GM18858 (cell line): ENCODE measurements around the gene NKD2.
"Not testable (repeated sequence)": the region's sequence is repeated elsewhere in the genome, so short reads cannot be mapped to it uniquely, and the experiment has no call there.

Experiments used
- ATAC-seq: cut with Tn5 transposase; IDR thresholded peaks from one replicate; pipeline ENCODE4 v1.9.1; 2021; ENCODE audit not compliant: unreplicated experiment

Gene NKD2

GRCh38 chr5:1066676-1067075 lies 58.1 kb downstream of the NKD2 start:
- ATAC-seq, result no peak

DNA sequence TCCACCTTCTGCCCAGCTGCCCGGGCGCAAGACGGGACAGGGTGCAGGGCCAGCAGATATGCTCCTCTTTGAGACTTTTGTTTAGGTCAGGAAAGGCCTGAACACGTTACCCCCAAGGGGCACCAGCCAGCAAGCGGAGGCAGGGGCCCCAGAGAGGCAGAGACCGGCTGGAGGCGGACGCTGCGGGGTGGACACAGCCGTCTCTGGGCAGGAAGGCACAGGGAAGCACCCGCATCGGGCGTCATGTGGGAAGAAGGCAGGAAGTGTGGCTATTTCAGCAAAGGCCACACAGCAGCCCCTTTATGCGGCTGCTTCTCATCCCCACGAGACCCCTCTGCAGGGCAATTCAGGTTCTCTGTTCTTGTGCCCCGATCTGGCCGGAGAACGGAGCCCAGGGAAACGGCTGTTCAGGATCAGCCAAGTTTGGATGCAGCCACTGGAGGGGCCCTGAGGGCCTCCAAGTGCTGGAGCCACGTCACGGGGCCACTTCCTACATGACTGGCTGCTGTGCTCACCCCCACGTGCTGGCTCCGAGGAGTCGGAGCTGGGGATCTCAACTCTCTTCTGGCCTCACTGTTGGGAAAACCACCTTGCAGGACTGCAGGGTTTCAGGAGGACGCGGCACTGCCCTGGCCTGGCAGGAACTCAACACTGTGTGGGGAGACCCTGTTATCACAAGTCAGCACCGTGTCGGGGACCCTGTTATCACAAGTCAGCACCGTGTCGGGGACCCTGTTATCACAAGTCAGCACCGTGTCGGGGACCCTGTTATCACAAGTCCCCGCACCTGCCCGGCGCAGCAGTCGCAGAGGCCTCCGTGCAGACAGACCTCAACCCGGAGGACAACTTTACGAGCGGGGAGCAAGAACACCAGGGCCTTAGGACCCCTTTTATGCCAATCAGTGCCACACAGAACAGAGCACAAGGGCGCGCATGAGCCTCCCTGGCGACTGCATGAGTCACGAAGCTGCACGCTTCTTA lies 58.8 kb downstream of the NKD2 start:
- ATAC-seq, result no peak

DNA sequence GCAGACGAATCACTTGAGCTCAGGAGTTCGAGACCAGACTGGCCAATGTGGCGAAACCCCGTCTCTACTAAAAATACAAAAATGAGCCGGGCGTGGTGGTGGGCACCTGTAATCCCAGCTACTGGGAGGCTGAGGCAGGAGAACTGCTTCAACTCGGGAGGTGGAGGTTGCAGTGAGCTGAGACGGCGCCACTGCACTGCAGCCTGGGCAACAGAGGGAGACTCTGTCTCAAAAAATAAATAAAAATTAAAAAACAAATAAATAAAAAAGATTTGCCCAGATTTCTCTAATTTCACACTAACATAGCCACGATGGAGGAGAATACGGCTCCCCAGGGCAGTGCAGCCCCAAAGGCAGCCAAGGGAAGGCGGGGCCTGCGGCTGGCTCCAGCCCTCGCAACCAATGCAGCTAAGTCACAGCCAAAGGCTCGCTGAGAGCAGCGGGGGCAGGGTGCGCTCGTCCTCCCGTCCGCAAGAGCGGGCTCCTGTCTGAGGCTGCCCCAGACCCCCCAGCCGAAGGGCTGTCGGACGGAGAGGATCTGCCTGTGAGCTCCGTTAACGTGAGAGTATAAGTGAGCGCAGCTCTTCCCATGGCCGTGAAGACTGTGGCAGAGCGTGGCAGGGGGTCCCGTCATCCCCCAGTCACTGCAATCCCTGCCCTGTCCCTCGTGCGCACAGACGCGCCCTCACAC lies 59.7 kb downstream of the NKD2 start:
- ATAC-seq, result no peak

- no peak for ATAC-seq
These were observed 60.5 kb downstream of the NKD2 start for GRCh38 chr5:1068895-1069719.

DNA sequence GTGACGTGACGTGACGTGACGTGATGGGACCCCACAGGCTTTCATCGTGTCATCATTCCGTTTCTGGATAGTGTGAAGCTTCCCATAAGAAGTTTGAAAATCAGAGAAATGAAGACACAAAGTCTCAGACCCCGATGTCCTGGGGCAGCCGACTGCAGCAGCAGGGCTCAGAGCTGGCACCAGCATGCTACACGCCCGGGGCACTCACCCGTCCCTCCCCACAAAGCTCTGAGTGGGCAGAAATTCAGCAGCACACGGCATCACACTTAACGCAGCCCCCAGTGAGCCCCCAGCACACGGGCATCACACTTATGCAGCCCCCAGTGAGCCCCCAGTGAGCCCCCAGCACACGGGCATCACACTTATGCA lies 61.1 kb downstream of the NKD2 start:
- ATAC-seq, result no peak

DNA sequence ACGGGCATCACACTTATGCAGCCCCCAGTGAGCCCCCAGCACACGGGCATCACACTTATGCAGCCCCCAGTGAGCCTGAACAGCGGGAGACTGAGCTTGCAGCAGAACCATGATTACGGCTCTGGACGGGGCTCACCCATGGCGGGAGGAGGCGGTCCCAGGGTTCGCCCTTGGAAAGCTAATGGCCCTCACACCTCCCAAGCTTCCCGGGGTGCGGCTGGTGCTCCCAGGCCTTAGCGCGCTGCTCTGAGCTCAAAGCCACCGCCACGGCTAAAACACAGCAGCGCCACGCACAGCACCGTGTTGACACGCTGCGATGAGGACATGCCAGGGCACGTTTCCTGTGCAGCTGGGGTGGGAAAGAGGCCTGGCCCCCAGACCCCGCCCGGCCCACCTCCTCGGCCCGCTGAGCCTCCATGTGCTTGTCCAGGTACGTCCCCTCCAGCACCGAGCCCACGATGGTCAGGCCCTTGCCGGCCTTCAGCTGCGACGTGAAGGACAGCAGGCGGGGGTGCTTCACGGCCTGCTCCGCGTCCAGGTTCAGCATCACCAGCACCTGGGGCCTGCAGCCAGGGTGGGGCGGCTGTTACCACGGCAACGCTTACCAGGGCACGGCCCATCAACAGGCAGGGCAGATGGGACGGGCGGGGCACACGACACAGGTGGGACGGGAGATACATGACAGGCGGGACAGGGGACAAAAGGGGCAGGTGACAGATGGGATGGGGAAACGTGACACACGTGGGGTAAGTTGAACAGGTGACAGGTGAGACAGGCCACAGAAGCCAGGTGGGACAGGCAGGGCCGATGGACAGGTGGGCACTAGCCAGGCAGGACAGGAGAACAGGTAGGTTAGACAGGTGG lies 64.9 kb downstream of the NKD2 start:
- no peak for ATAC-seq

DNA sequence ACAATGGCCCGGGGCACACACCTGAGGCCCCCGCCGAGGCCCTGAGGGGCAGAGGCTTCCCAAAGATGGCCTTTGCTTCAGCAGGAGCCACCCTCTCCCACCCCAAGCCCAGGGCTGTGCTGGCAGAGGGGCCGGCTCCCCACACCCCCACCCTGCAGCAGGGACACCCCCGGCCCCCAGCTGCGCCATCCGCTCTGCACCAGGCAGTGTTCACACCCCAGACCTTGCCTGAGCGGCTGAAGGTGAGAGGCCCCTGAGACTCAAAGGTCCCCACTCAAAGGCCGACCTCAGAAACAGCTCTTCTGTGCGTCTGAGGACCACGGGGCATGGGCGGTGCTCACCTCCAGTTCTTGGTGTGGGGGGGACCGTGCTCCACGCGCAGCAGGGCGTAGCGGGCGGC lies 65.6 kb downstream of the NKD2 start:
- no peak for ATAC-seq

DNA sequence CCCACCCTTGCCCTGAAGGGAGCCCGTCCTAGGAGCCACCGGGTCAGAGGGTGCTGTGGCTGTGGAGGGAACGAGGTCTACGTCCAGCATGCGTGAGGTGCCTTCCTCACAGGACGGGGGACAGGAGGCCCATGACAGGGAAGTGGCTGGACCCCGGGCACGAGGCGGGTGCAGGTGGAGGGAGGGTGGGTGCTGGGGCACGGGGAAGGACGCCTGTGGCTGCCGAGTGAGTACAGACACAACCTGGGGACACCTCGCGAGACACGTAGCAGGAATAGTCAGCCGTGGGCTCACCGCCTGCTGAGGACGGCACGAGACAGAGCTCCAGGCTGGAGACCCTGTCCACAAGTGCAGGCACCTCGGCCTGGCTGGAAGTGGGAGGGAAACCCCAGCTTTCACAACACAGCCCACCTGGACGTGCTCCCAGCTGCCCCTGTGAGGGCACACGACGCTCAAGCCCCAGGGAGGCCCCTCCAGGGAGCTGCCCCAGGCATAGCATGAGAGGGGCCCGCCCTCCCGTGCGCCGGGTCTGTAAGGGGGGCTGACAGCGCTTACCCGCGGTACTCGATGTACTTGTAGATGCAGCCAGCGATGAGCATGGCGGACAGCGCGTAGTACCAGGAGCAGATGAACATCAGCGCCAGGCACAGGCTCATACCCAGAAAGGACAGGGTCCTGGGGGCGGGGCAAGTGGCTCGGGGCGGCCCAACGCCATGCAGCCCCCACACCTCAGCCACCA lies 66.4 kb downstream of the NKD2 start:
- no peak for ATAC-seq

GRCh38 chr5:1075555-1075881 lies 66.9 kb downstream of the NKD2 start:
- ATAC-seq, result no peak

- no peak for ATAC-seq
These were observed 67.3 kb downstream of the NKD2 start for GRCh38 chr5:1075931-1076330.

DNA sequence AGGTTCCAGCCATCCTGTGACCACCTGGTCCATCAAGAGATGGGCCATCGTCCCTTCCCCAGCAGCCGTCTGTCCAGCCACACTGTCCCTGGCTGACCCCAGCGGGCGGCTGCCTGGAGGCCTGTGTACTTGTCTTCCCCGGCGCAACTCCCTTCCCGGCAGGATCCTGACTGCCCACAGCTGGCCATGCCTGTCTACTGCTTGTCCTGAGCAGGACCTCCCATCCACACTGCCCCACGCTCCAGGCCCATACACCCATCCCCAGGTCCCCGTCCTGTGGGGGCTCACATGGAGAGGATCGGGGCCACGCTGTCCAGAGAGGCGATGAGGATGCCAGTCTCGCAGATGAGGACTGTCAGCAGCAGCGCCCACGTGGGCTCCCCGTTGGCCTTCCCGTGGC lies 67.8 kb downstream of the NKD2 start:
- no peak for ATAC-seq

DNA sequence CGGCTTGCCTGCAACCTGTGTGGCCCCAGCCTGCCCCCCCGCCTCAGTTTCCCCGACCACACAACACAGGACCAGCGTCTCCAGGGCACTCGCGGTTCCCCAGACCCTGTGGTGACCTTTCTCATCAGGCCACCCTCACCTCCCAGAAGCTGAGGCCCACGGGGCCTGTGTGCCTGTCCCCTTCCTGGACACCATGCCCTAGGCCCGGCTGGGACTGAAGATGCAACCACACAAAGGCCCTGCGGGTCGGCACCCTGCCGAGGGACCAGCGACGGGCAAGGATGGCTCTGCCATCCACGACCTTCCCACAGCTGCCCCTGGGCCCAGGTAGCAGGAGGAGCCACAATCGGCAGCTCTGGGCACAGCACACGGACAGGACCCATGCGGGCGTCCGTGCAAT lies 68.4 kb downstream of the NKD2 start:
- ATAC-seq, result no peak

GRCh38 chr5:1077491-1078020 lies 69.0 kb downstream of the NKD2 start:
- no peak for ATAC-seq

GRCh38 chr5:1078206-1078605 lies 69.6 kb downstream of the NKD2 start:
- no peak for ATAC-seq

- no peak for ATAC-seq
These were observed 70.2 kb downstream of the NKD2 start for GRCh38 chr5:1078851-1079250.

DNA sequence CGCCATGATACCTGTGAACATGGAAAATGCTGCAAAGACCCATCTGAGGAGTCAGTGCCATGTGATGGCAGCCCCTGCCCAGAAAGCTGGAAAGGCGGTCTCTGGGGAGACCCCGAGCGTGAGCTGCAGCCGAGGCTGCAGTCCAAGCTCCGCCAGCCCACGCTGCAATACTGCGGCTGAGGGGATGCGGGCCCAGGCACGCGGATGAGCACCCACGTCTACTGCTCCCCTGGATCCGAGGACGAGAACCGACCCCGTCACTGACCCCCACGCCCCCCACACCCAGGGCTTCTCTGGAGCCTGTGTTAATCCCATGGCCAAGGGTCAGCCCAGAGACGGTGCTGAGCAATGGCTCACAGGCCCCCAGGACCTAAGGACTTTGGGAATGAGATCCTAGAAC lies 70.9 kb downstream of the NKD2 start:
- no peak for ATAC-seq

DNA sequence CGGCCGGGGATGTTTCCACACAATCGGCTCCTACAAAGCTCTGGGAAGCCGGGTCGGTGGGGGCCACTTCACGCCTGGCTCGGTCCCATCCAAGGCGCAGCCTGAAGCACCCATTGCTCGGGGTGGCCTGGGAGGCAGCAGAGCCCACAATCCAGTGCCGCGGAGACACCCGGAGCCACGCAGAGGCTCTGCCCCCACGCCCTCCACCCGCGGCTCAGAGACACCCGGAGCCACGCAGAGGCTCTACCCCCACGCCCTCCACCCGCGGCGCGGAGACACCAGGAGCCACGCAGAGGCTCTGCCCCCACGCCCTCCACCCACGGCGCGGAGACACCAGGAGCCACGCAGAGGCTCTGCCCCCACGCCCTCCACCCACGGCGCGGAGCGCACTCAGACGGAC lies 71.4 kb downstream of the NKD2 start:
- no peak for ATAC-seq

DNA sequence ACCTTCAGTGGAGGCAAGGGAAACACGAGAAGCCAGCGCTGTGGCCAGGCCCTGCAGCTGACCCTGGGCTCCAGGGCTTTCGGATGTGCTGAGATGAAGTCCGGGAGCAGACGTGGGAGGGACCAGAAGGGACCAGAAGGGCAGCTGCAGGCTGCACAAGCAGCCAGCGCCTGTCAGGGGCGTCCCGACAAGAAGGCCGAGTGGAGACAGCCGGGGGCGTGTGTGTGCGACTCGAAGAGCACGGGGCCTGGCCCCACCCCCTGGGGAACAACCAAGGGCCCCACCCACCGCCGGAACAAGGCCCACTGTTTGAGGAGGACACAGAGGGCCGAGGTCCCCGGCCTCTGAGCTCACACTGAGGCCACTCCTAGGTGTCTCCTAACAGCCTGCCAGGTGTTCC lies 71.8 kb downstream of the NKD2 start:
- no peak for ATAC-seq

GRCh38 chr5:1081519-1081918 lies 72.9 kb downstream of the NKD2 start:
- no peak for ATAC-seq

DNA sequence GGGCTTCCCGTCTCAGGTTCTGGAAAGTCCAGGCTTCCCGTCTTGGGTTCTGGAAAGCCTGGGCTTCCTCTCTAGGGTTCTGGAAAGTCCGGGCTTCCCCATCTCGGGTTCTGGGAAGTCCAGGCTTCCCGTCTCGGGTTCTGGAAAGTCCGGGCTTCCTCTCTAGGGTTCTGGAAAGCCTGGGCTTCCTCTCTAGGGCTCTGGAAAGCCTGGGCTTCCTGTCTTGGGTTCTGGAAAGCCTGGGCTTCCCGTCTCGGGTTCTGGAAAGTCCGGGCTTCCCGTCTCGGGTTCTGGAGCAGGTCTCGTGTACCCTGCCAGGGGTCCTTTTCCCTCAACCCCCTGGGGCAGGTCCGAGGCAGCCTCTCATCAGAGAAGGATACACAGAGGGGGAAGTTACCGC lies 74.4 kb downstream of the NKD2 start:
- not testable (repeated sequence) for ATAC-seq
